HepG2 (cell line): Measurements from ENCODE around the gene CHID1. TPM values are rescaled to one million over a fixed set of nuclear protein-coding genes. Genes with fewer than 3 reads are reported as not detected.

ENCODE experiments used
- ATAC-seq: fragments of 200-7000 bp; cut with Tn5 transposase; 3 replicates; pipeline ENCODE4 v1.9.1; 2020; ENCODE audit warnings: mild to moderate bottlenecking, moderate library complexity
- BruUV-seq: library from RNA; stranded (reverse); fragments of 400-500 nt; replicated peaks from 2 replicates; lab custom pipeline; 2021; lab: Mats Ljungman, UMichigan
- CTCF ChIA-PET: fragments of 300-600 bp; formaldehyde crosslinking; extraction: SDS; loops from one replicate; lab custom pipeline; 2021; ENCODE audit warnings: low total read pairs, inconsistent platforms, low intra/inter-chr PET ratio; lab: Yijun Ruan, JAX
- POLR2A ChIA-PET: fragments of 350-600 bp; sonication (Branson Sonifier 250); formaldehyde crosslinking; loops from one replicate; lab custom pipeline; 2020; ENCODE audit warnings: antibody characterized with exemption, inconsistent platforms; lab: Yijun Ruan, JAX
- DNase-seq: peaks from one replicate; pipeline ENCODE4 v3.0.0-alpha.2; 2015; ENCODE audit warnings: low spot score
- FAIRE-seq: peaks from 3 replicates; lab custom pipeline; 2011; peaks lifted over from hg19 to GRCh38; lab: Jason Lieb, UNC
- H2AFZ ChIP-seq: one replicate; pipeline ENCODE4 v1.6.1; 2011; ENCODE audit warnings: low read length, inconsistent platforms
- H3K27ac ChIP-seq: fragments of 300-600 bp; 3 replicates; pipeline ENCODE4 v1.8.0; 2011; ENCODE audit warnings: mixed run types, mild to moderate bottlenecking, mixed read lengths, low read length, inconsistent platforms; ENCODE audit not compliant: insufficient read depth; ENCODE audit errors: extremely low read length
- H3K27me3 ChIP-seq, 2 experiments: fragments of 200-600 bp in 1 of 2; 2 replicates in 1 of 2; 3 replicates in 1 of 2; pipeline versions ENCODE4 v1.6.0 to v1.8.0; 2011; ENCODE audit warnings: low read length in 2 of 2, mild to moderate bottlenecking in 2 of 2, moderate library complexity in 2 of 2, inconsistent platforms in 1 of 2; ENCODE audit not compliant: insufficient read depth in 2 of 2, control insufficient read depth in 1 of 2
- H3K36me3 ChIP-seq, 2 experiments: fragments of 200-600 bp in 1 of 2; replicated peaks in 1 of 2; 2 replicates in 1 of 2; 3 replicates in 1 of 2; pipeline versions ENCODE4 v1.5.1 to v1.8.0; 2011; ENCODE audit warnings: low read length in 2 of 2, inconsistent platforms in 1 of 2; ENCODE audit not compliant: insufficient read depth in 2 of 2, control insufficient read depth in 1 of 2
- H3K4me1 ChIP-seq: 2 replicates; pipeline ENCODE4 v1.5.1; 2012; ENCODE audit warnings: low read length, inconsistent platforms; ENCODE audit not compliant: insufficient read depth
- H3K4me2 ChIP-seq: 2 replicates; pipeline ENCODE4 v1.6.0; 2011; ENCODE audit warnings: low read depth, low read length, inconsistent platforms
- H3K4me3 ChIP-seq, 3 experiments: fragments of 200-600 bp in 1 of 3; sonication (generic), shearing (Covaris generic) in 1 of 3; replicated peaks in 1 of 3; 2 replicates each; pipeline ENCODE4 v1.5.1; 2011 to 2016; ENCODE audit warnings: low read length in 3 of 3, inconsistent platforms in 2 of 3, low read depth in 2 of 3, mild to moderate bottlenecking in 2 of 3, control low read depth in 1 of 3, mixed read lengths in 1 of 3; ENCODE audit not compliant: insufficient read depth in 1 of 3
- H3K79me2 ChIP-seq: one replicate; pipeline ENCODE4 v1.6.1; 2011; ENCODE audit warnings: low read length, inconsistent platforms; ENCODE audit not compliant: insufficient read depth
- H3K9ac ChIP-seq: 2 replicates; pipeline ENCODE4 v1.6.0; 2011; ENCODE audit warnings: mild to moderate bottlenecking, low read depth, low read length, inconsistent platforms; ENCODE audit not compliant: insufficient read depth
- H3K9me3 ChIP-seq: 2 replicates; pipeline ENCODE4 v1.5.1; 2012; ENCODE audit warnings: mild to moderate bottlenecking, low read length
- H4K20me1 ChIP-seq: 2 replicates; pipeline ENCODE4 v1.6.0; 2011; ENCODE audit warnings: inconsistent platforms, mild to moderate bottlenecking, low read length, moderate library complexity; ENCODE audit not compliant: insufficient read depth
- ADNP ChIP-seq: sonication (generic); formaldehyde crosslinking; IDR thresholded peaks from 2 replicates; pipeline ENCODE4 v1.4.0; 2020; ENCODE audit warnings: missing genetic modification reagents
- ARID2 ChIP-seq: sonication (generic); formaldehyde crosslinking; IDR thresholded peaks from 2 replicates; pipeline ENCODE4 v1.8.1; 2022; ENCODE audit warnings: mild to moderate bottlenecking, missing genetic modification reagents, borderline replicate concordance
- BRF2 ChIP-seq: sonication (generic); formaldehyde crosslinking; IDR thresholded peaks from 2 replicates; pipeline ENCODE4 v1.8.1; 2022; ENCODE audit warnings: mild to moderate bottlenecking, missing genetic modification reagents
- FOXP1 ChIP-seq, 2 experiments: fragments of 450-650 bp in 1 of 2; IDR thresholded peaks; 2 replicates each; pipeline ENCODE4 v1.6.1; 2017 to 2018; ENCODE audit warnings: antibody characterized with exemption in 1 of 2
- HCFC1 ChIP-seq: fragments of 150-350 bp; IDR thresholded peaks from 2 replicates; pipeline ENCODE4 v1.6.1; 2014; ENCODE audit warnings: low read depth, low read length
- HNRNPL ChIP-seq: fragments of 200-400 bp; formaldehyde crosslinking; IDR thresholded peaks from 2 replicates; pipeline ENCODE4 v1.6.1; 2017; ENCODE audit warnings: mild to moderate bottlenecking, low read depth, low read length
- IKZF1 ChIP-seq: fragments of 450-650 bp; IDR thresholded peaks from 2 replicates; pipeline ENCODE4 v1.7.1; 2016
- MNT ChIP-seq: fragments of 450-650 bp; IDR thresholded peaks from 2 replicates; pipeline ENCODE4 v1.6.1; 2016
- MTERF4 ChIP-seq: sonication (generic); formaldehyde crosslinking; IDR thresholded peaks from 2 replicates; pipeline ENCODE4 v1.8.0; 2023; ENCODE audit warnings: mild to moderate bottlenecking, missing genetic modification reagents
- NKX3-1 ChIP-seq: sonication (generic); formaldehyde crosslinking; IDR thresholded peaks from 2 replicates; pipeline ENCODE4 v1.5.0; 2020; ENCODE audit warnings: missing genetic modification reagents
- PHB2 ChIP-seq: fragments of 450-650 bp; IDR thresholded peaks from 2 replicates; pipeline ENCODE4 v1.6.1; 2018; ENCODE audit not compliant: partially characterized antibody
- PLRG1 ChIP-seq: fragments of 450-650 bp; conservative IDR thresholded peaks from 2 replicates; pipeline ENCODE4 v1.6.1; 2016
- ZBTB37 ChIP-seq: sonication (generic); formaldehyde crosslinking; IDR thresholded peaks from 2 replicates; pipeline ENCODE4 v1.4.0; 2020; ENCODE audit warnings: mild to moderate bottlenecking, missing genetic modification reagents
- ZFP36L1 ChIP-seq: sonication (generic); formaldehyde crosslinking; IDR thresholded peaks from 2 replicates; pipeline ENCODE4 v1.8.0; 2022; ENCODE audit warnings: mild to moderate bottlenecking, missing genetic modification reagents, moderate library complexity
- ZNF792 ChIP-seq: IDR thresholded peaks from 2 replicates; pipeline ENCODE4 v1.6.1; 2016
- WGBS: methylation state at CpG from one replicate; pipeline ENCODE4 v1.1.6; 2017; ENCODE audit warnings: low lambda C conversion rate; 5-methylcytosine and 5-hydroxymethylcytosine counted together
- in situ Hi-C: cut with HindIII; loops from 2 replicates; pipeline ENCODE4 v1.10.0; 2017; ENCODE audit warnings: low pct_unique_long_range_greater_than_20kb; ENCODE audit not compliant: extremely low pct_ligation_motif_present
- intact Hi-C: fragments of 100-400 bp; cut with micrococcal nuclease; formaldehyde crosslinking; loops from one replicate; pipeline ENCODE4 v1.10.0; 2022; ENCODE audit not compliant: unreplicated experiment
- polyA plus RNA-seq, 8 experiments: library from polyadenylated mRNA; depleted of rRNA in 3 of 8; stranded (reverse) in 7 of 8; unstranded in 1 of 8; fragments of >200 nt; fragmentation: Illumina TruSeq in 4 of 8; extraction: Trizol in 4 of 8; gene quantifications; 2 replicates each; pipeline versions ENCODE4 v1.2.1 to v1.2.3, GENCODE V29; 2011 to 2016; ENCODE audit warnings: low read depth in 4 of 8, missing spikeins in 1 of 8, mixed read lengths in 1 of 8; ENCODE audit not compliant: insufficient read depth in 1 of 8
- total RNA-seq, 5 experiments: library from RNA; depleted of rRNA; stranded (reverse); fragments of >200 nt; fragmentation: Illumina TruSeq; extraction: Trizol; gene quantifications; 2 replicates each; pipeline ENCODE4 v1.2.3, GENCODE V29; 2016; ENCODE audit warnings: low read depth in 1 of 5

The CHID1 gene
- total and polyA plus RNA-seq, 2 of the 13 experiments (the other 11 are each of a cell fraction or from before 2014, with no cell fraction given), result 65.1 to 93.6 TPM

GRCh38 chr11:955154-956063 is 44.8 kb upstream of the CHID1 start (continued):
- TF ChIP-seq HNRNPL (0 out of 2 replicates have a peak, but pooled peaks have one; percentile 37), ZNF792 (CRISPR knock-in tag) (no peak), NKX3-1 (CRISPR knock-in tag) (no peak), ZBTB37 (CRISPR knock-in tag) (no peak), ADNP (CRISPR knock-in tag) (no peak)

- ATAC-seq (no peak), DNase-seq (no peak), FAIRE-seq (peak; percentile 47)
- ChIA-PET POLR2A (interaction anchor here (1.5 kb wide), 2 partner anchors 43 to 110 kb away, joined by 3 to 5 read pairs; no protein-coding TSS in a partner anchor), CTCF (no interaction called here)
- no peak overlapping the region for H3K4me2 ChIP-seq
- H4K20me1 ChIP-seq, result no peaks in the 10 kb centered on the region
- intact Hi-C loops (no loop called here), in situ Hi-C loops (no loop called here)
- H3K4me1 ChIP-seq, result peaks cover 86% of the 10 kb centered on the region
- WGBS, result 82% methylated on average over 5 of the region's 5 CpGs
- H2AFZ ChIP-seq, result no peak overlapping the region
- peaks cover 2 to 16% of the 10 kb centered on the region in 2 experiments for H3K36me3 ChIP-seq
- H3K27ac ChIP-seq, result peak overlapping the region; percentile 56
- peaks cover 54% of the 10 kb centered on the region for H3K79me2 ChIP-seq
- H3K9ac ChIP-seq, result no peak overlapping the region
- no peaks in the 10 kb centered on the region for H3K9me3 ChIP-seq
- H3K27me3 ChIP-seq, result no peaks in the 10 kb centered on the region
- H3K4me3 ChIP-seq, result no peak overlapping the region; a peak in 1 of 6 replicates
- no TSS peak for BruUV-seq
- TF ChIP-seq HCFC1, result no peak
- TF ChIP-seq PLRG1, result 0 out of 2 replicates have a peak, but pooled peaks have one; percentile 23
- peak; percentile 47 for TF ChIP-seq PHB2
- no peak for TF ChIP-seq ZFP36L1 (CRISPR knock-in tag)
- TF ChIP-seq IKZF1, result 0 out of 2 replicates have a peak, but pooled peaks have one; percentile 72
- TF ChIP-seq MNT, result peak; percentile 15; the same call in 1 of the 2 replicates
- no peak for TF ChIP-seq ARID2 (CRISPR knock-in tag)
- TF ChIP-seq FOXP1 (IDR thresholded peaks at IDR 0.05), result peak; percentile 66
- TF ChIP-seq FOXP1 (CRISPR knock-in tag; IDR thresholded peaks at IDR 0.05), result no peak
- no peak for TF ChIP-seq BRF2
- no peak for TF ChIP-seq MTERF4 (CRISPR knock-in tag)
Measured at GRCh38 chr11:954392-955153, 44.0 kb upstream of the CHID1 start.
